ENCODE results near the gene SDR9C7.
"Not testable (repeated sequence)": the region's sequence is repeated elsewhere in the genome, so short reads cannot be mapped to it uniquely, and the experiment has no call there.

SDR9C7 gene

GRCh38 chr12:56914256-56914655 is 20.0 kb downstream of the SDR9C7 start:
- no peak for DNase-seq

GRCh38 chr12:56909403-56909802 is 24.8 kb downstream of the SDR9C7 start:
- not testable (repeated sequence) for DNase-seq

- no peak for DNase-seq
These were observed 26.1 kb downstream of the SDR9C7 start for GRCh38 chr12:56908136-56908535.

GRCh38 chr12:56905852-56906251 is 28.4 kb downstream of the SDR9C7 start:
- no peak for DNase-seq

GRCh38 chr12:56903374-56903773 is 30.8 kb downstream of the SDR9C7 start:
- DNase-seq: no peak

- DNase-seq: not testable (repeated sequence)
These were observed 32.9 kb downstream of the SDR9C7 start for GRCh38 chr12:56901313-56901712.

GRCh38 chr12:56900583-56900982 is 33.6 kb downstream of the SDR9C7 start:
- DNase-seq: no peak

GRCh38 chr12:56898938-56899337 is 35.3 kb downstream of the SDR9C7 start:
- DNase-seq: no peak

GRCh38 chr12:56897844-56898361 is 36.3 kb downstream of the SDR9C7 start:
- no peak for DNase-seq

GRCh38 chr12:56896082-56896481 is 38.1 kb downstream of the SDR9C7 start:
- no peak for DNase-seq

- no peak for DNase-seq
These were observed 39.4 kb downstream of the SDR9C7 start for GRCh38 chr12:56894698-56895368.

- DNase-seq: not testable (repeated sequence)
These were observed 42.3 kb downstream of the SDR9C7 start for GRCh38 chr12:56891885-56892284.

- no peak for DNase-seq
These were observed 47.9 kb downstream of the SDR9C7 start for GRCh38 chr12:56886319-56886718.

GRCh38 chr12:56885316-56885715 is 48.9 kb downstream of the SDR9C7 start:
- no peak for DNase-seq

GRCh38 chr12:56884421-56884820 is 49.8 kb downstream of the SDR9C7 start:
- DNase-seq: no peak

- not testable (repeated sequence) for DNase-seq
These were observed 51.8 kb downstream of the SDR9C7 start for GRCh38 chr12:56882407-56882806.

- DNase-seq: no peak
These were observed 53.8 kb downstream of the SDR9C7 start for GRCh38 chr12:56880125-56880992.

GRCh38 chr12:56879240-56880124 is 54.7 kb downstream of the SDR9C7 start:
- DNase-seq: not testable (repeated sequence)

GRCh38 chr12:56878010-56878339 is 56.2 kb downstream of the SDR9C7 start:
- DNase-seq: no peak

GRCh38 chr12:56877195-56878009 is 56.8 kb downstream of the SDR9C7 start:
- no peak for DNase-seq

- DNase-seq: no peak
These were observed 59.4 kb downstream of the SDR9C7 start for GRCh38 chr12:56874821-56875220.

- DNase-seq: no peak
These were observed 60.8 kb downstream of the SDR9C7 start for GRCh38 chr12:56873382-56873781.
